Activated naive CD4-positive, alpha-beta T cell treated with Interleukin-2 at 50 U/mL for 16 hours (primary cell): ENCODE data around the gene MAML2.

ENCODE experiments used
- DNase-seq: peaks from one replicate; pipeline ENCODE4 v3.0.0-alpha.2; 2020

Gene MAML2

DNA sequence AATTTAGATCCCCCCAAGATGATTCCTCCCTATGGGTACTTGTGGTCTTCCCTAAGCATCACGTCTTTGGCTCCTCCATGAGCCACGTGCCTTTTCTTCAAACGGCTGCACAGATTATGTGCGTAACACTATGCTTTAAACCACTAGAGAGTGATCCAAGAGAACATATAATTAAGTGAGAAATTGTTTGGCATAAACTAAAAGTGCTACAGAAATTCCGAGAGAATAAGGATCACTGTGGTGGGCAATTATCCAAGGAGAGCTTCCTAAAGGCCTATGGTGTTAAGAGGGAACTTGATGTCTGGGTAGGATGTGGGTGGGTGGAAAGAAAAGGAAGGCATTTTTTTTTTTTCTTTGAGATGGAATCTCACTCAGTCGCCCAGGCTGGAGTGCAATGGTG is 110.9 kb downstream of the MAML2 start:
- no peak for DNase-seq

DNA sequence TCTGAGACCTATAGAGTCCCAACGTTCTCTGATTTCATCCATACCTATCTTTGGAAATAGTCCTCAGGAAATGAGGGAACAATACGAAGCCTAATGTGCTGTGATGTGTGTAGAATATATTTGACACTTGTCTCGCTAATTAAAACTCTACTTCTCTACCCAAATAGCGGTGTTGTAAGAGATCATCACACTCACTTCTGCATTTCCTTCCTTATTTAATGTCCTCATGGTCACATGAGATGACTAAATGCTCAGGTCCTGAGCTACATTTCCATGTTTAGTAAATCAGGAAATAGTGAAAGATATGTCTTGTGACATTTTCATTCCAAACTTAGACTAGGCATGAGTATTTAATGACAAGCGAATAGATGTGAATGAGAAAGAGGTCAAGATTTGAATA is 112.3 kb downstream of the MAML2 start:
- no peak for DNase-seq

DNA sequence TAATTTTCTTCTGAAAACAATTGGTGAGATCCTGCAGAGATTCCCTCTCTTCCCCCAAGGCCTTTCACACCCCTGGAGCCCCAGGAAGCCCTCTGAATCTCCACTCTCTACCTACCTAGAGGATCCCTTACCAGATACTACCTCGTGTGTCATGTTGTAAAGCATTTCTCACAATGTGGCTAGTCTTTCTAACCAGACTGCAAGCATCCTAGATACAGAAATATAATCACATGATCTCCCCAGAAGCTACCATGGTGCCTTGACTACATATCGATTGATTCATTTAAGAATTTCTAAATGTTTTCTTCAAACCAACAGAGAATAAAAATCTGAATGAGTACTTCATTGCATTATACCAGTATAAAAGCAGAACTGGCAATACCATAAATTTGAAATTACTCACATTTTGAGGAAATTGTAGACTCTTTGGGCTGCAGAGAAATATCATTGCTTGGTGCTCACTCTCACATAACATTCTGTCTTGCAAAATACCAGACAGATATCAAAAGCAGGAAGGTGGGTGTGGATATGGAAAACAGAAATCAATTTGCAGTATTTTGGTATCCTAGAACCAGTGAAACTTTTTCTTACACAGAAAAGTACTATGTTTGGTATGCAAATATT is 113.5 kb downstream of the MAML2 start:
- DNase-seq: no peak

DNA sequence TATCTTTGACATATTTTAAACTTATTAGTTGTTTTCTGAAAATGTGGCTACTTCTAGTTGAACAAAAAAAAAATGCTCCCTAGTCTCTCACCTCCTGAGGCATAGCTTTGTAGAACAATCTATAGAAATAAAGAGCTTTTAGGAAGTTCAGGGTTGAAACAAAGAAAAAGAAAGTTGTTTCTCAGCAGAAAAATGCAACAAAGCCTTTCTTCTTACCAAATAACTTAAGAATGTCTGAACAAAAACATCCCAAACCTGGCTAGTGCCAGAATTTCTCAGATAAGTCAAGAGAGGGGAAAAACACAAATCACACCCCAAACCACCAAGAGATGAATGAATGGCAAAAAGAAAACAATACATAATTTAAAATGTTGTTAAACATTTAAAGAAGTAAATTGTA is 114.1 kb downstream of the MAML2 start:
- no peak for DNase-seq

DNA sequence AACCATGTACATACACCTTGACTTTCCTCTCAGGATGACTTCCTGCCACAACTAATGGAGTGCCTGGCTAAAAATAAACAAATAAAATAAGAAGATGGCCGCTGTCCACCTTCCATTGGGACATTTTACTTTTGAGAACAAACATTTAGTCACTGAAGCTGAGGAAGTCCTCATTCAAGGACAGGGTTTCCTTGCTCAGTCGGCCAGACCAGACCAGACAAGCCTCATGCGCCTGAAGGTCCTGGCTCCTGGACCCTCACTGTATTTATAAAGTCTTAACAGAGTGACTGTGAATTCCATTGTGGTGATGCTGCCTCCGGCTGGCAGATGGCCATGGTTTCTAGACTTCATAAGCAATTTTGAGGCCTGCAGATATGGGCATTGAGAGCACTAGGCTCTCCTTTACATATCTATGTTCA is 114.5 kb downstream of the MAML2 start:
- no peak for DNase-seq

DNA sequence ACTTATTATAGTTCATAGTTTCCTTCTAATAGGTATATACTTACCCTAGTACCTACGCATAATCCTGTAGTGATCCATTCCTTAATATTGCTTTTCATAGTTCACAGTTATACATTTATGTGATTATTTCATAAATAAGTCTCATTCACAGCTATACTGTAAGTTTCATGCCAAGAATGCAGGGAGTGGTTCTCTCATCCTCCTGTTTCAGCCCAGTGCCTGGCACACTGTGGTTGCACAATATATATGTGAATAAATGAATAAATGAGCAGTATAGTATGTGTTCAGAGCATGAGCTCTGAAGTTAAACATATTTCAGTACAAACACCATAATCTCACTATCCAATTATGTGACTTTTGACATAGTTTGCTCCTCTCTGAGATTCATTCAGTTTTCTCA is 115.8 kb downstream of the MAML2 start:
- no peak for DNase-seq

DNA sequence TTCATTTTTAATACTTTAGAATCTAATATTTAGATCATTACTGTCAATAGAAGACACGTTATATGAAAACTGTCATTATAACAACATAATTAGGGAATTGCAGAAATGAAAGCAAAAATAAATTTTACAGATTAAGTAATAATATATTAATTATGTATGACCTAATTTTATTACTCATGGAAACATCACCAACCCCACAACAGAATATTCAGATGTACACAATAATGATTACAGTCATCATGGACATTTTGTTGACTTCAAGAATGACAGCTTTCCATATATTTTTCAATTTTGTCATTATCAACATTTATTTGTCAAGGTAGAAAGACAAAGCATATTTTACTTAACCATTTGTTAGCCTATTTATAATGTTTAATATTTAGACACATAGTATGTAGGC is 119.9 kb downstream of the MAML2 start:
- DNase-seq: no peak

DNA sequence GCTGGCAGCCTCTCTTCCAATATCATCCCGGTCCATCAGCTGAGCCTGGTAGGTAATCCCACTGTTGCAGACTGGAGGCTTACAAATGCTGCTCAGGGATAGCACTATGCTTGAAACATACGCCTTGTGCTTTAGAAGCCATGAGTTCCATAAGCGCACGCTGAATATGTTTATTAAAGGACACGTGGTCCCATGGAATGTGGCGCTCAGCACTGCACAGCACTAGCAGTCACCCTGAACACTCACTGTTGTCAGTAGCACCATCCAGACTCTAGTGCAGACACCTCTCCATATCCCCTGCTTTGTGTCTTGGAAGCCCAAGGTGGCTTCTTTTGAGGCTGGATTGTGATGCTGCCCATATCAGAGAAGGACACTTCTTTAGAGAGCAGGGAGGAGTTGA is 120.9 kb downstream of the MAML2 start:
- no peak for DNase-seq

DNA sequence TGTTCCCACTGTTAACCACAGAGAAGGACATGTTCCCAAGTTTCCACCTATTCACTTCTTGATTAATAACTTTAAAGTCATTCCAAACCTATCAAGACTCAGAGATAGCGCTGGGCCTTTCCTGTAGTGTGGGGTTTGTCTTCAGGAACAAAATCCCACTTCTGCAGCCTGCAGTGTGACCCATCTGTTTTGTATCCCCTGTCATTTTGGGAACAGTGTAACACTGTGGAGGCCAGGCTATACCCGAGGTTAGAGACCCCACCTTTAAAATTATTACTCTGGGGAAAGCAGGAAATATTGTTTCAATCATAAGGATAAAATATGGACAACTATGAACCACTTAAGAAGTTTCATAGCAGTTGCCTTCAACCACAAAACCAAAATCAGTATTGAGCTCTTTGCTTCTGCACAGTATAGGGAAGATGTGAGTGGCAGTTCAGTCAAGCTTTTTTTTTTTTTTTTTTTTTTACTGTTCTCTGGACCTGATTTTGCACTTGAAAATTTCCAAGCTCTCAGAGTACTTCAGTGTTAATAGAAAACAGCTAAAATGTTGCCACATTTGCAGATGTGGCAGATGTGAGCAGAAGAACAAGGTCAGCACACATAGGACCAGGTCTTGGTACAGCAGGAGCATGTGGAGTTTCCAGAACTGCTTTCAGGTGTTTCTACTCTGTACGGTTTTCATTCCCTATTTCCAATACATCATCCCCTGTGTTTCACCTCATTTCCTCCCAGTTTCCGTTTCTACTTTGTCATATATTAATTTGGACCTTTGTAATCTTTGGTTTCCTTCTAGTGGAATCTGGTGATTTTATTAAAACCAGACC is 121.5 kb downstream of the MAML2 start:
- no peak for DNase-seq

DNA sequence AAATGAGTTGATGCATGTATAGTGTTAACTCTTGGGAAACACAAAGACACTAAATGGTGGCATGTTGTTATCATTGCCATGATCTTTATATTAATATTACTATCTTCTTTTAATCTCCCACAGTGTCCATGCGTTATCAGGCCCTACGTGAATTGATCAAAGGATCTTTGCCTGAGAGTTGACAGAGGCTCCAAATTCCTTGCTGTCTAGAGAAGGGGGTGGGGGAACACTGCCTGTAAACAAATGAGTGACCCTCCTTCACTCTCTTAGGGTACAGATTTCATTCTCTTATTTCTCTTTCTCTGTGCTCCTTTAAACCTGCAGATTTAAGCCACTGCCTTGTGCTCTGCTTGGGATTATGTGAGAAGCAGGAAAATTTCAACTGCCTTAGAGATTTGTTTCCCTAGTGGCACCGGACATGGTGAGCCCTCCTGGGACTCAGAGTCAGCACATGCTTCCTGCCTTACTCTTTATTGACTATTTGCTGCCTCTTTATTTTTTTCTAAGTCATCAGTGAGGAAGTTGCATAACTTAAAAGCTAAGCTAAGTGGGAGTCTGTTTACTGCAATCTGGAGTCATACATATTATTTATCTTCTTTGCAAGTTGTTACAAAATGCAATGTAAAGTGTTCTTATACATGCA is 122.9 kb downstream of the MAML2 start:
- no peak for DNase-seq

DNA sequence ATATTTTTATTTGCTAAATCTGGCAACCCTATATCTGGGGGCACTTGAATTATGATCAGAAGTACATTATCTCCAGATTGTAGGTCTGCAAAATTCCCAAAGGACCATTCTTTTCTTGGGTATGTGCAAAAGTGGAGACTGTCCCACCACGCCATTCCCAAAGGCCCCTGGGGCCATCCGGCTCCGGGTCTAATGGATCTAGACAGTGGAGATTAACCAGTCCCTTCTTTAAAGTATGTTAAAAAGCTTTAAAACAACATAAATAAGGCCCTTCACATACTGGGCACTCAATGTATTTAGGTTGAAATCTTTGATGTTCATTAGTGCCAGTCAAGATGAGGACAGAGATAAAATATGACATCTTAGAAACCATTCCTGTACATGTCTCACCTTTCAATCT is 124.1 kb downstream of the MAML2 start:
- no peak for DNase-seq

DNA sequence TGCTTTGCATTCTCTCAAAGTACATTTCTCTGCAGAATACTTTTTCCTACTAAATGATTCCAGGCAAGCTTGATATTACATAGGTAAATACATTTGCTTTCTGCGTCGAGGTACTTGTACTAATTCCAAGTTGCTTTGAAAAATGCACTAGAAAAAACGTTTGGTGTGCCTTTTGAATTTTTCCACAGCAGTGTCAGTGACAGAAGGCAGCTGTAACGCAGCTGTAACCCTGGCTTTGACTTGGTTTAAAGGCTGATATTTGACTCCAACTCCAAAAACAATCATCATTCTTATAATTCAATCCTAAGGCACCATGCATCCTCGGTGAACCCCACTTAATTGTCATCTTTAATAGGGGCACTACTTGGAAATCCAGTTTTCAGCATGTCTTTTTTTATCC is 125.0 kb downstream of the MAML2 start:
- no peak for DNase-seq

DNA sequence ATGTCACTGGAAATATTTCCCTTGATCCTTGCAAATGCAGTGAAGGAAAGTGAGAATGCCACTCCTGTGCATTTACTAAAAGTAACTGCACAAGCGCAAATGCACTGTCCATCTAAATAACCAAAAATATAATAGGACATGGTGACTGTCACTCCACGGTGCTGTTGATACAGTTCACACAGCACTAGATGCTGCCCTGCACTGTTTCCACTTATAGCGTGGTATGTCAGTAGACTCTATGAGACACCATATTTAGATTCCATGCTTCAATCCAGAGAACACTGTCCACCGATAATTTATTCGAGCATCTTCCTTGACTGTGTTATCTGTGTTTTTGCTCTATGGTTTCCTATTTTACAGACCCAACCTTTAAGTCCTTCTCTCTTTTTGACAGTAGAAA is 125.8 kb downstream of the MAML2 start:
- DNase-seq: no peak

DNA sequence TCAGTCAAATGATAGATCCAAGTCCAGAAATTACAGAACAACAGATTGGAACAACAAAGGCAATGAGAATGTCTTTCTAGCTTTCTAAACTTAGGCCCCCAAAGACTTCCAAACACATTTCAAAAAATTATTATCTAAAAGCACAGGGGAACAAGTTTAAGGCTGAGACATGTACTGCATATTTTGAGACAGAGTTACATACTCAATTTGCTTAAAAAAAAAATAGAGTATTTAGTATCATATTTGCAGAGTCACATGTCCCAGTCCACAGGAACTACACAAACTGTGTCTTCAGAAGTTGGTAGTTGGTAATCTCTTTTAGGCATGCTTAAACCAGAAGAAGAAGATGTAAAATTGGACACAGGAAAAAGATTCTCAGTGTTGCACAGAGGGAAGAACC is 127.2 kb downstream of the MAML2 start:
- DNase-seq: no peak

DNA sequence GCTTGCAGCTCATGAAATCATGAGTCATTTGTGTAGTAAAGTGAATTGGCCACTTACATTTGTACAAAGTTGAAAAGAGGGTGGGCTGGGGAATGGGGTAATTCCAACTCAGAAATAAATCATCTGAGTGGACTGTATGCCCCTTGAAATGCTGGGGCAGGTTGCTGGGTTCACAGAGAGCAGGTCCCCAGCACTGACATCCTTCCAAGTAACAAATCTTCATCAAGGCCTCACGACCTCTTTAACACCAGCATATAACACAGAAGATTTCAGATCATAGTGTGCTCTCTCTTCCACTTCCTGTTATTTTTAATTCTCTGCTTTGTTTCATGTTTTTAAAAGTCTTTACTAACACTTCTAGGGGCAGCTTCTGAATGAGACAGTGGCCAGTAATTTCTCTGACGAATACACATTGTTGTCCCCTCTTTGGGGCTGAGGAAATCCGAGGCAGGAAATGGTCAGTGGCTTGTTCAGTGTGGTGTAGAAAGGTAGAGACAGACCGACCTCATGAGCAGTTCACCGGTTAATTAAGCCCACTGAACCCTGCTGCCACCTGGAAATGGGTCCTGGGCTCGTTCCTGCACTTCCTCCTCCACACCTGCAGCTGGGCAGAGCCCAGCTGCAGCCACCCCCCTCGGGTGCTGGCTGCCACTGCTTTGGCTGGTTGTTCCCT is 127.7 kb downstream of the MAML2 start:
- peak; percentile 12 for DNase-seq

DNA sequence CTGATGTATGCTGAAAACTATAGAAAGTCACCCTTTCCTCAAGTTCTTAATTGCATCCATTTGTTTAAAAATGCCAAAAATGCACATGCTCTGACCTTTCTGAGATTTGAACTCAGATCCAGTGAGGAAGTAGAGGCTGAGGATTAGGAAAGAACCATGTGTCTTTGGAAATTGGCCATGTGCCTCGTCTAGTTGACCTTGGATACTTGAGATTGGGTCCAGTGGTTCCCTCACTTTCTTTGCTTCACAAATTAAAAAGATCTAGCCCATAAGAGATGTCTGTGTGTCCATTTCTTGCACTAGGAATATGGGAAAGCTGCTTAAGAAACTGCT is 128.3 kb downstream of the MAML2 start:
- DNase-seq: no peak

DNA sequence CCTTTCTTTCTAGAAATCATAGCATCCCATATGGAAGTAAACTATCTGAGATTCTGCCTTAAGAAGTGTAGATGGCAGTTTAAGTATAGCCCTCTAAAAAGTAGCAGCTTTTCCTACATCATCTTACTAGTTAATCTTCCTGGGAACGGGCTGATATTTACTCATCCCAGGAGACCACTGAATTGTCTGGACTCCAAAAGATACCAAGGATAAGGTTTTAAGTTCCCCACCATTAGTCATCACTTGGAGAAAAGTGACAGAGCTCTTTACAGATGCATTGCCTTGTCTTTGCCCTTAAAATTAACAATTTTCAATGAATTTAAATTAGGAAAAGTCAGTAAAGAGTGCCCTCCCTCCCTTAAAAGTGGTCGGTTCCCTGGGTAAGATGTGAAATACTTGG is 129.5 kb downstream of the MAML2 start:
- DNase-seq: no peak

DNA sequence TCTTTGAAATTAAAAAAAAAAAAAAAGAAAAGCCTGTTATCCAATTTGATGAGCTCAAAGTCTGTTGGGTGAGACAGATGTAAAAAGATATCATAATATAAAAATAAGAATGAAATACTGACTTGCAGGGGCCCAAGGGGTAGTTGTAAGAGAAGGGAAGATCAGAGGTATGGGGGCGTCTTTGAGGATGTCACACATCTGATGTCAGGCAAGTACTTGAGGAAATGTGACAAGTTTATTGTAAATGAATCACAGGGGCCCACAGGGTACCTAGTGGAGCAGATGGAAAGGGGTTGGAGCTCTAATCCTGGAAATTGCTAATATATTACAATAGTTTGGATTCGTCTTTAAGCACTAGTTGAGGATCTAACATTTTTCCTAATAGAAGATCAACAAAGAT is 131.6 kb downstream of the MAML2 start:
- DNase-seq: peak; percentile 21

DNA sequence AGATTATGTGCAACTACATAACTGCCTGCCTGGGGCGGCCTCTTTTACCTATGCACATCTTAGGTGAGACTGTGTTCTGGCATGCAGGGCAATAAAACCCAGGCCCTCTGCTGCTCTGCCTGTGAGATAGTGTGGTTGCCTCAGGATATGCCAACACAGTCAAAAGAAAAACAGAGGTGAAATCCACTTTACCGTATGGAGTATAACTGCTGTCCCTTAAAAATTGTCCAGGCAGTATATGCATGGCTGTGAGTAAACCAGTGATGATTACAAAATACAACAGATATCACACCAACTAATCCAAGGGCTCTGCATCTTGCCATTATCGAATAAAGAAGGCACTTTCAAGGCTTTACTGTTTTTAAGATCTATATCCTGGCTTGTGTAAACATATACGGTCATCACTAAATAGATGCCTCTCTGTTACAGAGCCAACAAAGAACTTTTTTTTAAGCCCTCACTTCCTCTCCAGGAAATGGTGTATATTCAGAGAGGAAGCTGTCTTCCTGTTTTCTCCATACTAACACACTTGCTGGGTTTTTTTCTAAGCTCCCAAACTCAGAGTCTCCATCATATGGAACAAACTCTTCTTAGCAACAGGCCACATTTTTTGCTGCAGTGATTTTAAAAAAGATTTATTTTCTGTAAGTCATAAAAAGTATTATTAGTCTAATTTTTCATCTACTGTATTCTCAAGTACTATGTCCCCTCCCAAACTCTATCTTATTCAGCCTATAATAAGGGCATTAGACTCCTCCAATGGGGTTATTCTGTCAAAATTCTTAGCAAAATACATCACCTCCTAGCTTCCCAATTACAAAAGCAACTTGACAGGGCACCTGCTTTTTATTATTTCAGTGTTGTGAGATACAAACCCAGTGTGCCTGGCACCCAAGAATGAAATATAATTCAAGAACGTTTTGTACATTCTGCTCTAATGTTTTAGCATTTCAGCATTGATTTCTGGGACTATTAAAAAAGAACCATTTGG is 135.2 kb downstream of the MAML2 start:
- DNase-seq: no peak

DNA sequence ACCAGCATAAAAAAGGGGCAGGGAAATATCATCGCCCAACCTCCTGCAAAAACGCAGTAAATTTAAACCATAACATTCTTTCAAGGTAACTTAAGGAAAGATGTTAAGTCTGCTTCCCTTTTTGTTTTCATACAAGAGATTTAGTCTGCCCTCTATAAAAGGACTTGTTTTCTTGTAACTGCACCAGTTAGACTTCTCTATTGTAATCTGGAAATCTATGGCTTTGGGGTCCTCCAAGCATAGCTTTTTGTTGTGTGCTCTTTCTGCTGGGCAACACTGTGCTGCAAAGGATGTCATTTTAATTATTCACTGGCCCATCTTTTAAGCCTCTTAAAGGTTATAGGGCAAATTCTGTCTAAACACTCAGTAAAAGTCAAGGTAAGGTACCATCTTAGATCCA is 136.0 kb downstream of the MAML2 start:
- no peak for DNase-seq

DNA sequence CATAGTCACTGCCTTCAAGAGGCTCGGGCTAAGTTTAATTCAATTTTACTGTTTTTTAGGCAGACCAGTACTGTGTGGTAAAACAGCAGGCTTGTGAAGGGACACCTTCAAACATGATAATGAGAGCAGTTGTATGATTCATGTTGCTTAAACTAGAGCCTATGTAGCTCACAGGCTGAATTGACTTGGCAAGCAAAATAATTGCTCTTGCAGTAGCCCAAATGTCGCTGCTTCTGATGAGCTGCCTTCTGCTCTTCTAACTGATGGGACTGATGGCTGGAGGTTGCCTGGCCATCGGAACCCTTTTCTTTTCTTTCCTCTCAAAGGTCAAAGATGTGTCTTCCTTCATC is 137.6 kb downstream of the MAML2 start:
- DNase-seq: no peak

DNA sequence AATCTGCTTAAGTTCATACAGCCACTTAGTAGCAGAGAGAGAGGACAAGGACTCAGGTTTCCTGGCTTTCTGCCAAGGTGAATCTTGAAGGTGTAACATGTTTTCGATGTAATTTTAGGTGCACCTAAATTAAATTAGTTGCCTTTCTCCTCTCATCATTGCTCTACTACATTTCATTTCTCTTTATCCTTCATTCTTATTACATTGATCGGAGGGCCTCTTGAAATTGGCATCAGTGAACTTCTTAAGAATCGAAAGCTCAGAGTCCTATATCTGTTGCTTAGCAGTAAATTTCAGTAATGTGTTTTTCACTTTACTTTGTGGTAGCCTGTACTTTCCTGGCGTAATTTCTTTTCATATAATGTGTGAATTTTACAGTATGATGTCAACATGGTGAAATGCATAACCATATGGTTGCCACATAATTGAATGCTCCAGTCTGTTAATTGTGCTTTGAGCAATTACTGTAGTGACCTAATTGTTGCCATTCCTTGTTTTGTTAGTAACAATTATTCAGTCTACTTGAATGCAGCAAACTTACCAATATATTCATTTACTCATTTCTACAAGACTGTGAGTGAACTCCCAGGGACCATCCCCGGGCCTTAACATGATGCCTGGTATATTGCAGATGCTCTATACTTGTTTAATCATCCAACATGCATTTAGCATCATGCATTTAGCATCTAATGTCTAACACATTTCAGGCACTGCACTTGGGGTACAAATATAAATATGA is 138.1 kb downstream of the MAML2 start:
- peak; percentile 37 for DNase-seq
